ENCODE results near the gene ERN2. TPM values are rescaled to one million over a fixed set of nuclear protein-coding genes. Genes with fewer than 3 reads are reported as not detected.
"Not testable (repeated sequence)": the region's sequence is repeated elsewhere in the genome, so short reads cannot be mapped to it uniquely, and the experiment has no call there.

The ERN2 gene
- total RNA-seq: 1 to 10 TPM in 3 of 8 experiments, under 1 TPM in 3, not detected in 2; 0.04 to 7.4 (median 1.4) TPM

DNA sequence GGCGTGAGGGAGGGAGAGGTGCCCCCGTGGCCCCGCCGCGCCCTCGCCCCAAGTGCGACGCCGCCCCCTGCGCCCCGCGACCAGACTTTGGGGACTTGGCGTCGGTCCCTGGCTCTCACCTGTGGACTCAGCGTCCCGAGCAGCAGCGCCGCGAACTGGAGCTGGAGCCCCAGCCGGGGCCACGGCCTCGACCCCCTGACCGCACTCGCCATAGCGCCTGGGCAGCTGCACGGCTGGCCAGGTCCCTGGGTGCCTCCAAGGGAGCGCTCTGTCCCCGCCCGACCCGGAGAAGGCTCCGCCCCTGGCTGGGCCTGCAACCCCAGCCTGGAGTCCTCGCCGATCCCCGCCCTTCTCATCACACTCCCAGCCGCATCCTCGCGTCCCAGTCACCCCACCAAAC, at the start of gene ERN2:
Gene ERN2 (minus strand): TSS at position 247 of the 400 bp plus-strand sequence. CDS start 35 bp downstream, at position 212.
- peak in 3 of 8 experiments; percentile 90 to 91 (median 91) for ATAC-seq (replicated peaks in 6 of 8)
- in situ Hi-C loops (cut with MboI; ENCODE audit: low pct_unique_long_range_greater_than_20kb in 2 of 9, low sequenced_read_pairs in 9 of 9, unreplicated experiment in 9 of 9): loop anchor here in 1 of 9 experiments (25.0 kb wide), 1 partner anchor 799 kb away; no protein-coding TSS in a partner anchor
- WGBS, 10 experiments: 14% methylated on average over 4 of the region's 37 CpGs; no CpG with 5 or more reads in 9 of the 10 experiments
- H3K27ac ChIP-seq: no peak within 1 kb of the TSS
- H3K4me1 ChIP-seq (replicated peaks in 1 of 2): no peaks in the 10 kb centered on the region
- no peak within 1 kb of the TSS for H3K4me3 ChIP-seq

DNA sequence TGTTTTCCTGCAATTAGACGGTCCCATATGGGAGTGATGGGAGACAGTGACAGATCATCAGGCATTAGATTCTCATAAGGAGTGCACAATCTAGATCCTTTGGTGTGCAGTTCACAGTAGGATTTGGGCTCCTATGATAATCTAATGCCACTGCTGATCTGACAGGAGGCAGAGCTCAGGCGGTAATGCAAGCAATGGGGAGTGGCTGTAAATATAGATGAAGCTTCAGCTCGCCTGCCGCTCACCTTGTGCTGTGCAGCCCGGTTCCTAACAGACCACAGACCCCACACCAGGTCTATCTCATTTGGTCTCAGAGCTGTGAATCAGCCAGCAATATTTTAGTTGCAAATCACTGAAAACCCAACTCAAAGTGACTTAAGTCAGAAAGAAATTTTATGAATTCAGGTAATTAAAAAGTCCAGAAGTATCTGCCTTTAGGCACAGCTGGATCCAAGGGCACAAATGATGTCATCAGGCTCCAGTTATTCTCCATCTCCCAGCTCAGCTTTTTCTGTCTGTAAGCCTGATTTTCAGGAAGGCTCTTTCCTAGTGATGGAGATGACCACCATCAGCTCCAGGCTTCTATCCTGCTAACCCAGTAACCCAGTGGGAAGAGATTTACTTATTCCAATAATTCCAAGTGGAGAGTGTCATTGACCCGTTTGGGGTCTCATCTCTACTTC, 45.1 kb upstream of the ERN2 start:
- ATAC-seq (replicated peaks in 6 of 8): no peak
- 0 to 78% (median 30%) methylated on average over 1 to 6 of the region's 6 CpGs; no CpG with 5 or more reads in 3 of the 10 experiments for WGBS, 10 experiments

DNA sequence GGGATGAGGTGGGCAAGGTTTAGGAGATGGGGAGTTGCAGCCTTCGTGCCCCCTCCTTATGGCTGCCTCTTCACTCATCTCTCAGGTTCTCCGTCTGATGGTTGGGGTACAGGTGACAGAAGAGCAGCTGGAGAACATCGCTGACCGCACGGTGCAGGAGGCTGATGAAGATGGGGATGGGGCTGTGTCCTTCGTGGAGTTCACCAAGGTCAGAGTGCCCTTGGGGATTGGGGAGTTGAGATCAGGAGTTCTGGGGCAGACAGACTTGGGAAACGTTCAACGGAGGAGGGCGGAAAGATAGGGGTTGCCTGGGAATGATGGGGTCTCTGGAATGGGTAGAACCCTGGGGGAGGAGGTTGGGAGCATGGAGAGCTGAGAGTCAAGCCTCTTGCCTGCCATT, 44.1 kb upstream of the ERN2 start:
- in situ Hi-C loops (cut with MboI; ENCODE audit: low pct_unique_long_range_greater_than_20kb in 2 of 9, low sequenced_read_pairs in 9 of 9, unreplicated experiment in 9 of 9): no loop called here
- no peak for ATAC-seq (replicated peaks in 6 of 8)
- no peaks in the 10 kb centered on the region for H3K4me1 ChIP-seq (replicated peaks in 1 of 2)
- 0 to 74% (median 66%) methylated on average over 1 to 5 of the region's 9 CpGs; no CpG with 5 or more reads in 4 of the 10 experiments for WGBS, 10 experiments
- H3K4me3 ChIP-seq: no peak overlapping the region
- H3K27ac ChIP-seq: no peak overlapping the region

More for the DNA sequence above, 45.1 kb upstream of the ERN2 start:
- Histone ChIP-seq H3K4me1 (replicated peaks in 1 of 2) (no peaks in the 10 kb centered on the region), H3K4me3 (no peak overlapping the region), H3K27ac (no peak overlapping the region)
- in situ Hi-C loops (cut with MboI; ENCODE audit: low pct_unique_long_range_greater_than_20kb in 2 of 9, low sequenced_read_pairs in 9 of 9, unreplicated experiment in 9 of 9): no loop called here

DNA sequence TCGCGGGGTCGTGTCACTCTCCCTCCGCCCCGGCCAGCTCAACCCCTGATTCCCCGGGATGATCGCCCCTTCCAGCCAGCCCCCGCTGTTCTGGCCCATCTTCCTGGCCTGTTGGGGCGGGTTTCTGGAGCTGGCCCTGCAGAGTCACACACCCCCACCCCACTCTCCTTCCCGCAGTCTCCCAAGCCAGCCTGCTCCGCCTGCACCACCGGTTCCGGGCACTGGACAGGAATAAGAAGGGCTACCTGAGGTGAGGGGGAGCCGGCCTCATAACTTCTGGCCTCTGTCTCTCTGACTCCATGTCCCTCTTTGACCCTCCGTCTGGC, 42.4 kb upstream of the ERN2 start:
- in situ Hi-C loops (cut with MboI; ENCODE audit: low pct_unique_long_range_greater_than_20kb in 2 of 9, low sequenced_read_pairs in 9 of 9, unreplicated experiment in 9 of 9): no loop called here
- Histone ChIP-seq H3K27ac (no peak overlapping the region), H3K4me3 (no peak overlapping the region), H3K4me1 (replicated peaks in 1 of 2) (no peaks in the 10 kb centered on the region)
- whole genome bisulfite sequencing, 10 experiments: 0 to 100% (median 83%) methylated on average over 1 to 7 of the region's 15 CpGs; no CpG with 5 or more reads in 5 of the 10 experiments
- no peak for ATAC-seq (replicated peaks in 6 of 8)

DNA sequence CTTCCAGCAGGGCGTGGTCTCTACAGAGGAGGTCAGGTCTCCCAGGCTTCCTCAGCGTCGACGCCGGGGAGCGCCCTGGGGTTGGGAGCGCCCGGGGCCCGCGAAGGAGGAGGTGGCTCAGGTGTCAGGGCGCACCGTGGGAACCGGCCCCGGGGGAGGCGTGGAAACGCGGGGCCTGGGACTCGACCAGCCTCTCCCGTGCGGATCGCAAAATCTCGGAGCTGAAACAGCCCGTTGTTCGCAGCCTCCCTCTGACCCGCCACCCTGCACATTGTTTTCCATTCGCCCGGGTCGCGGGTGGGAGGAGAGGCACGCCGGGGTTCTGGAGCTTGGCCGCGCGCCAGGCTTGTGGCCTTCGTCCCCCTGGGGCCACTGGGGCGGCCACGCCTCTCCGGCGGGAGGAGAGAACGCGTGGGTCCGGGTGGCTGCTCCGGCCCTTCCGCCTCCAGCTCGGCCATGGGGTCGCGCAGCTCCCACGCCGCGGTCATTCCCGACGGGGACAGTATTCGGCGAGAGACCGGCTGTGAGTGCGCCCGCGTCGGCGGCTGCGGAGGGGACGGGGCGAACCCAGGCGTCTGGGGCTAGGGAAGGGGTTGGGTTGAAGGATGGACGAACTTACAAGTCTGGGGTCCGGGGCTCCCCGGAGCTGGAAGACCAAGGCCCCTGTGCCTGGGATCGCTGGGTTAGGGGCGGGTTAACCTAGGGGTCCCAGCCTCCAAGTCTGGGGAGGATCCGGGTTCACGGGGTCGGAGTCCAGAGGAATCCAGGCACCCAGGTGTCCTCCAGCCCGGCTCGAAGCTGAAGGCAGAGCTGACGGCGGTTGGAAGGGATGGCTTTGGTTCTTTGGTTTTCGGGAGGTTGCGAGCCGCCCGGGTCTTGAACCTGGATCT, 41.8 kb upstream of the ERN2 start, which contains the start of gene CHP2:
Gene CHP2 (plus strand): TSS at position 433 of the 890 bp plus-strand sequence. CDS start 24 bp downstream, at position 457.
- peak in 3 of 8 experiments; percentile 65 to 84 (median 66) for ATAC-seq (replicated peaks in 6 of 8)
- WGBS, 10 experiments: 0 to 20% (median 7%) methylated on average over 2 to 10 of the region's 80 CpGs; no CpG with 5 or more reads in 6 of the 10 experiments
- H3K4me1 ChIP-seq (replicated peaks in 1 of 2): no peaks in the 10 kb centered on the region
- in situ Hi-C loops (cut with MboI; ENCODE audit: low pct_unique_long_range_greater_than_20kb in 2 of 9, low sequenced_read_pairs in 9 of 9, unreplicated experiment in 9 of 9): no loop called here
- H3K4me3 ChIP-seq: no peak within 1 kb of the TSS
- H3K27ac ChIP-seq: no peak within 1 kb of the TSS

DNA sequence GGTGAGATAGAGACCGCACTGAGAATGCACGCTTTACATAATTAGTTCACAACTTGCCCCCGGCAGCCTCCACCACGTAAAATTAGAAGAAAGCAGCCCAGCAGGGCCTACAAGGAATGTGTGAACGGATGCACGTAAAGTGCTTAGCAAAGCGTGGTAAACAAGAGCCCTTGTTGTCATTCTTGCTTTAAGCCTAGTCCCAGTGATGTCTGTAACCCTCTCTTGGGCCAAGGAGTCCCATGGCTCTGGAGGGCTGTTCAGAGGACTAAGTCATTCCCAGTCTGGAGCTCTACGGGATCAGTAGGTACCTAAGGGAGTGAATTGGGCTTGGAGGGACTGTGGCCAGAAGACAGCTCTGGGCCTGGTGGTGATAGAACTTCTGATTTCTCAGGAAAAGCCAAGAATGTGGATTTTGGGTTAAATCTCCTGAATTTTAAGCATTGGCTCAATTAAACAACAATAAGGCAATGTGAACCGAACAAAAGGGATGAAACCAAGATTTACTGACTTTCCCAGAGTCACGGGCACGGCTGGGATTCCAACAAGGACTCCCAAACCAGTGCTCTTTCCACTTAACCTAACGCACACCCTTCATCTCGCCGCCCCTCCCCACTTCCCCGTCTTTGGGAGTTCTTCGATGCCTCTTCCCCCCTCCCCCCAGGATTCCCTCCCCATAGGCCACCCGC, 41.0 kb upstream of the ERN2 start:
- Histone ChIP-seq H3K4me3 (no peak overlapping the region), H3K4me1 (replicated peaks in 1 of 2) (no peaks in the 10 kb centered on the region), H3K27ac (no peak overlapping the region)
- WGBS, 10 experiments: 2 to 90% (median 63%) methylated on average over 1 to 8 of the region's 17 CpGs; no CpG with 5 or more reads in 3 of the 10 experiments
- no peak for ATAC-seq (replicated peaks in 6 of 8)
- in situ Hi-C loops (cut with MboI; ENCODE audit: low pct_unique_long_range_greater_than_20kb in 2 of 9, low sequenced_read_pairs in 9 of 9, unreplicated experiment in 9 of 9): no loop called here

DNA sequence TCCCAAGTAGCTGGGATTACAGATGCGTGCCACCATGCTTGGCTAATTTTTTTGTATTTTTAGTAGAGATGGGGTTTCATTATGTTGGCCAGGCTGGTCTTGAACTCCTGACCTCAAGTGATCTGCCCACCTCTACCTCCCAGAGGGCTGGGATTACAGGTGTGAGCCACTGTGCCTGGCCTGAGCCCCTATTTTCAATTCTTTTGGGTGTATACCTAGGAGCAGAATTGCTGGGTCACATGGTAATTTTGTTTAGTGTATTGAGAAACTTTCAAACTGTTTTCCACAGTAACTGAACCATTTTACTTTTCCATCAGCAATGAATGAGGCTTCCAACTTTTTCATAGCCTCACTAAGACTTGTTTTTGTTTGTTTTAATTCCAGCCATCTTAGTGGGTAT, 38.0 kb upstream of the ERN2 start:
- H3K4me3 ChIP-seq; H3K27ac ChIP-seq; ATAC-seq (replicated peaks in 6 of 8); in situ Hi-C loops (cut with MboI; ENCODE audit: low pct_unique_long_range_greater_than_20kb in 2 of 9, low sequenced_read_pairs in 9 of 9, unreplicated experiment in 9 of 9); H3K4me1 ChIP-seq (replicated peaks in 1 of 2): not testable (repeated sequence)
- WGBS, 10 experiments: 38 to 90% (median 84%) methylated on average over 1 of the region's 1 CpG; no CpG with 5 or more reads in 6 of the 10 experiments

DNA sequence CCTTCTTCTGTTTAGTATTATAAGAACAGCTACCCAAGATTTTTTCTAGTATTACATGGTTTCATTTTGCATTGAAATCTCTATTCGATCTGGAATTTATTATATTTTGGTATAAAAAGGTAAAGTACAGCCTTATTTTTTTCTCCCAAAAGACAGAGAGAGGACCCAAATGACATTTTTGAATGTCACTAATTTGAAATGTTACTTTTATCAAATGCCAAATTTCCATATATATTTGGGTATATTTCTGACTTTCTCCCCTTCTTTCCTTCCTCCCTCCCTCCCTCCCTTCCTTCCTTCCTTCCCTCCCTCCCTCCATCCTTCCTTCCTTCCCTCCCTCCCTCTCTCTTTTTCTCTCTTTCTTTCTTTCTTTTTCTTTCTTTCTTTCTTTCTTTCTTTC, 35.6 kb upstream of the ERN2 start:
- no peaks in the 10 kb centered on the region for H3K4me1 ChIP-seq (replicated peaks in 1 of 2)
- 0 to 63% (median 45%) methylated on average over 1 of the region's 1 CpG; no CpG with 5 or more reads in 2 of the 10 experiments for WGBS, 10 experiments
- H3K27ac ChIP-seq: no peak overlapping the region
- in situ Hi-C loops (cut with MboI; ENCODE audit: low pct_unique_long_range_greater_than_20kb in 2 of 9, low sequenced_read_pairs in 9 of 9, unreplicated experiment in 9 of 9): loop anchor here in 3 of 9 experiments (25.0 kb wide), 2 partner anchors 264 to 289 kb away; no protein-coding TSS in a partner anchor
- no peak for ATAC-seq (replicated peaks in 6 of 8)
- no peak overlapping the region for H3K4me3 ChIP-seq

DNA sequence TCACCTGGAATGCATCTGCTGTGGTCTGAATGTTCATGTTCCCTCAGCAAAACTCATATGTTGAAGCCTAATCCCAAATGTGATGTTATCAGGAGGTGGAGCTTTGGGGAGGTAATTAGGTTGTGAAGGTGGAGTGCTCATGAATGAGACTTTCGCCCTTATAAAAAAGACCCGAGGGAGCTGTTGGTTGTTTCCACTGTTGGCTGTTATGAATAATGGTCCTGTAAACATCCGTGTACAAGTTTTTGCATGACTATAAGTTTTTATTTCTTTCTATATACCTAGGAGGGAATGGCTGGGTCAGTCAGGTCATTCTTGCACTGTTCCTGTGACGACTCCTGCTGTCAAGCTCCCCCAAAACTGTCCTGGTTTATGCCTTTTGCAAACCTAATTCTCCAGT, 32.2 kb upstream of the ERN2 start:
- no peak for ATAC-seq (replicated peaks in 6 of 8)
- Histone ChIP-seq H3K4me1 (replicated peaks in 1 of 2) (no peaks in the 10 kb centered on the region), H3K4me3 (no peak overlapping the region), H3K27ac (no peak overlapping the region)
- WGBS, 10 experiments: 5 to 100% (median 75%) methylated on average over 1 to 4 of the region's 4 CpGs; no CpG with 5 or more reads in 1 of the 10 experiments
- in situ Hi-C loops (cut with MboI; ENCODE audit: low pct_unique_long_range_greater_than_20kb in 2 of 9, low sequenced_read_pairs in 9 of 9, unreplicated experiment in 9 of 9): loop anchor here in 3 of 9 experiments (25.0 kb wide), 2 partner anchors 267 to 292 kb away; no protein-coding TSS in a partner anchor

DNA sequence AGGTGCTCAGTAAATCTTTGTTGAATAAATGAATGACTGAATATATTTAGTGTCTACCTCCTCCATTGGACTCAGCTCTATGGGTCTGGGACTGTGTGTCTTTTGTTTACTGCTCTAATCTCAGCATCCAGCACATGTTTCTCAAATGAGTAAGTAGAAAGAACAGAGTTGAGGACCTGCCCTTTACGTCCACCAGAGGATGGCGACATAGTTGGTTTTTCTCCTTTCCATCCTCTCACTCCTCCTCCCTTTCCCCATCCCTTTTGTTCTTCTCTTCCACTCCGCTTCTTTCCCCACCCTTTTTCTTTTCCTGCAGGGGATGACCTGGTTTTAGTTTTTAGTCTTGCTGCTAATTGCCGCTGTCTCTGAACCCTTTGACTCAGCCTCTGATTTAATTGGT, 29.7 kb upstream of the ERN2 start:
- WGBS, 10 experiments: 0 to 58% (median 43%) methylated on average over 3 to 4 of the region's 4 CpGs; no CpG with 5 or more reads in 1 of the 10 experiments
- ATAC-seq (replicated peaks in 6 of 8): no peak
- in situ Hi-C loops (cut with MboI; ENCODE audit: low pct_unique_long_range_greater_than_20kb in 2 of 9, low sequenced_read_pairs in 9 of 9, unreplicated experiment in 9 of 9): loop anchor here in 3 of 9 experiments (25.0 kb wide), 2 partner anchors 270 to 295 kb away; no protein-coding TSS in a partner anchor
- H3K4me3 ChIP-seq: no peak overlapping the region
- no peaks in the 10 kb centered on the region for H3K4me1 ChIP-seq (replicated peaks in 1 of 2)
- H3K27ac ChIP-seq: no peak overlapping the region

DNA sequence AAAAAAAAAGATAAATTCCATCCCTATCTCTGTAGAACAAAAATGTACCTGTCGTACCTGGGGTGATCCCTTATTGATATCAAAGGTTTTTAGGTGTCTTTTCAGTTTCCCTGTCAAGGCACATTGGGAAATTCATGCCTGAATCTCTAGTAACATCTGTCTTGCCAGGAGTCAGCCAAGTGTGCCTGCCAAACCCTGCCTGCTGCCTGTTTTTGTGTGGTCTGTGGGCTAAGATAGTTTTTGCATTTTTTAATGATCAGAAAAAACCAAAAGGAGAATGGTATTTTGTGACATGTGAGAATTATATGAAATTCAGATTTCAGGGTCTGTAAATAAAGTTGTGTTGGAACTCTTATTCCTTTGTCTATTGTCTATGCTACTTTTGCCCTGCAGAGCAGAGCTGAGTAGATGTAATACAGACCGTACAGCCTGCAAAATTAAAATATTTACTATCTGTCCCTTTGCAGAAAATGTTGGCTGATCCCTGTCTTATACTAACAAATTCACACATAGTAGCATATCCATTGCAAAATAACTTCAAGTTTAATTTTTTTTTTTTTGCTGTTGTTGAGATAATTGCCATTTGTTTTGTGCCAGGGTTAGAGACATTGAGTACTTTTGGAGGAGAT, 28.8 kb upstream of the ERN2 start:
- H3K4me1 ChIP-seq (replicated peaks in 1 of 2): no peaks in the 10 kb centered on the region
- H3K4me3 ChIP-seq: no peak overlapping the region
- peak in 2 of 8 experiments; percentile 25 to 93 for ATAC-seq (replicated peaks in 6 of 8)
- WGBS, 10 experiments: 0 to 83% (median 21%) methylated on average over 1 to 2 of the region's 2 CpGs; no CpG with 5 or more reads in 3 of the 10 experiments
- no peak overlapping the region for H3K27ac ChIP-seq
- in situ Hi-C loops (cut with MboI; ENCODE audit: low pct_unique_long_range_greater_than_20kb in 2 of 9, low sequenced_read_pairs in 9 of 9, unreplicated experiment in 9 of 9): loop anchor here in 3 of 9 experiments (25.0 kb wide), 2 partner anchors 271 to 296 kb away; no protein-coding TSS in a partner anchor

DNA sequence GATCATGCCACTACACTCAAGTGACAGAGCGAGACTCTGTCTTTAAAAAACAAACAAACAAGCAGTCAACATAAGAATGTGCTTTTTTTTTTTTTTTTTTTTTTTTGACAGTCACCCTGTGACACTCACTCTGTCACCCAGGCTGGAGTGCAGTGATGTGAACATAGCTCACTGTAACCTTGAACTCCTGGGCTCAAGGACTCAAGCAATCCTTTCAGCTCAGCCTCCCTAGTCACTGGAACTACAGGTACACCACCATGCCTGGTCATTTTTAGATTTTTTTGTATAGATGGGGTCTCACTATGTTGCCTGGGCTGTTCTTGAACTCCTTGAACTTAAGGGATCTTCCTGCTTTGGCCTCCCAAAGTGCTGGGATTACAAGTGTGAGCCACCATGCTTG, 26.5 kb upstream of the ERN2 start:
- in situ Hi-C loops (cut with MboI; ENCODE audit: low pct_unique_long_range_greater_than_20kb in 2 of 9, low sequenced_read_pairs in 9 of 9, unreplicated experiment in 9 of 9): loop anchor here in 4 of 9 experiments (10.0 to 25.0 kb wide), 3 partner anchors 273 to 298 kb away; no protein-coding TSS in a partner anchor
- Histone ChIP-seq H3K4me3 (no peak overlapping the region), H3K4me1 (replicated peaks in 1 of 2) (no peaks in the 10 kb centered on the region), H3K27ac (no peak overlapping the region)
- no peak for ATAC-seq (replicated peaks in 6 of 8)
- WGBS, 10 experiments: 14 to 100% (median 83%) methylated on average over 1 of the region's 1 CpG; no CpG with 5 or more reads in 3 of the 10 experiments

All from motor neuron (in vitro differentiated cells).